Cardiac muscle cell (in vitro differentiated cells and primary cell): ENCODE measurements around the gene CACNA1A. TPM values are rescaled to one million over a fixed set of nuclear protein-coding genes. Genes with fewer than 3 reads are reported as not detected.

Source experiments
- DNase-seq, 2 donors: peaks; one replicate each; pipeline versions ENCODE4 v3.0.0 to v3.0.0-alpha.2; 2010 to 2017; ENCODE audit warnings: low read depth in 1 of 2, low spot score in 1 of 2
- H3K27ac ChIP-seq: fragments of 200-600 bp; sonication (generic); 2 replicates; pipeline ENCODE4 v1.5.1; 2016
- H3K27me3 ChIP-seq: fragments of 200-600 bp; sonication (generic); 2 replicates; pipeline ENCODE4 v1.6.0; 2016; ENCODE audit warnings: control low read depth
- H3K36me3 ChIP-seq: fragments of 200-600 bp; sonication (generic); 2 replicates; pipeline ENCODE4 v1.5.1; 2016; ENCODE audit warnings: control low read depth
- H3K4me1 ChIP-seq: fragments of 200-600 bp; sonication (generic); 2 replicates; pipeline ENCODE4 v1.8.1; 2017; ENCODE audit warnings: low read depth, mild to moderate bottlenecking, mixed run types
- H3K4me3 ChIP-seq: fragments of 200-600 bp; sonication (generic); 2 replicates; pipeline ENCODE4 v1.5.1; 2016; ENCODE audit warnings: mild to moderate bottlenecking
- H3K9me3 ChIP-seq: fragments of 200-600 bp; sonication (generic); 2 replicates; pipeline ENCODE4 v1.5.1; 2017; ENCODE audit warnings: low read depth, mild to moderate bottlenecking, control low read depth
- CTCF ChIP-seq: IDR thresholded peaks from 2 replicates; pipeline ENCODE4 v1.5.1; 2012; ENCODE audit warnings: low read depth, mild to moderate bottlenecking, low read length
- polyA plus RNA-seq: library from polyadenylated mRNA; unstranded; fragments of >200 nt; fragmentation: Nextera tagmentation; extraction: Ambion mirVana; gene quantifications from 2 replicates; pipeline ENCODE4 v1.2.1, GENCODE V29; 2016
- total RNA-seq: library from RNA; depleted of rRNA; stranded (reverse); fragments of >200 nt; gene quantifications from 2 replicates; pipeline ENCODE4 v1.2.3, GENCODE V29; 2016

The CACNA1A gene
- total and polyA plus RNA-seq, 2 experiments from 2014 or later, result 5.6 to 6.8 TPM

- Histone ChIP-seq H3K27ac (no peak overlapping the region), H3K27me3 (no peaks in the 10 kb centered on the region), H3K9me3 (no peaks in the 10 kb centered on the region), H3K4me3 (no peak overlapping the region), H3K4me1 (peaks cover 28% of the 10 kb centered on the region), H3K36me3 (no peaks in the 10 kb centered on the region)
- DNase-seq, result peak in 1 of 2 donors; percentile 33
- no peak for TF ChIP-seq CTCF
Measured at GRCh38 chr19:13160557-13160956, 345.7 kb downstream of the CACNA1A start.

- Histone ChIP-seq H3K4me1 (peaks cover 26% of the 10 kb centered on the region), H3K9me3 (no peaks in the 10 kb centered on the region), H3K27me3 (no peaks in the 10 kb centered on the region), H3K27ac (no peak overlapping the region), H3K4me3 (no peak overlapping the region), H3K36me3 (no peaks in the 10 kb centered on the region)
- no peak for DNase-seq
- no peak for TF ChIP-seq CTCF
Measured at GRCh38 chr19:13159713-13160112, 346.6 kb downstream of the CACNA1A start.
